Activated naive CD4-positive, alpha-beta T cell treated with anti-CD3 and anti-CD28 coated beads, Interleukin-2, amount 50 U/mL, for 72 hours (primary cell): ENCODE measurements around the gene LGALS9. TPM values are rescaled to one million over a fixed set of nuclear protein-coding genes. Genes with fewer than 3 reads are reported as not detected.

Experiments used
- ATAC-seq, 2 donors: fragments of 150-1000 bp; cut with Tn5 transposase; 2 replicates each; pipeline ENCODE4 v1.10.0; 2021; ENCODE audit warnings: mild to moderate bottlenecking in 2 of 2, moderate library complexity in 2 of 2
- DNase-seq, 2 donors: peaks; one replicate each; pipeline ENCODE4 v3.0.0; 2021 to 2022; ENCODE audit warnings: low spot score in 2 of 2
- H3K27ac Mint-ChIP-seq, 2 donors: one replicate each; pipeline ENCODE4 v1.8.0; 2022; ENCODE audit warnings: mild to moderate bottlenecking in 2 of 2, mixed read lengths in 2 of 2
- H3K36me3 Mint-ChIP-seq, 2 donors: one replicate each; pipeline ENCODE4 v1.8.0; 2022; ENCODE audit warnings: mixed read lengths in 2 of 2
- H3K9me3 Mint-ChIP-seq, 2 donors: one replicate each; pipeline ENCODE4 v1.8.0; 2022; ENCODE audit warnings: mixed read lengths in 2 of 2
- total RNA-seq, 2 donors: library from RNA; stranded (reverse); gene quantifications; one replicate each; pipeline ENCODE4 v1.2.3, GENCODE V29; 2022

LGALS9 gene
- total RNA-seq, 2 donors from 2014 or later = 22.2 to 71.5 TPM

- no peaks in the 10 kb centered on the region for H3K9me3 Mint-ChIP-seq
- DNase-seq (no peak), ATAC-seq (no peak)
- no peak overlapping the region for H3K27ac Mint-ChIP-seq
- H3K36me3 Mint-ChIP-seq = peaks cover 8 to 38% of the 10 kb centered on the region in 2 donors
Observed at GRCh38 chr17:27600471-27600870, 30.5 kb upstream of the LGALS9 start.

GRCh38 chr17:27601069-27601974, 29.7 kb upstream of the LGALS9 start:
- ATAC-seq = peak; percentile 26 to 27
- peak in 1 of 2 donors; percentile 85 for DNase-seq
- peaks cover 8 to 33% of the 10 kb centered on the region in 2 donors for H3K36me3 Mint-ChIP-seq
- no peaks in the 10 kb centered on the region for H3K9me3 Mint-ChIP-seq
- H3K27ac Mint-ChIP-seq = peak overlapping the region in 1 of 2 donors; percentile 91

GRCh38 chr17:27601975-27602302, 29.0 kb upstream of the LGALS9 start:
- no peak for ATAC-seq
- no peak for DNase-seq
- Mint-ChIP-seq H3K36me3 (peaks cover 8 to 27% of the 10 kb centered on the region in 2 donors), H3K9me3 (no peaks in the 10 kb centered on the region), H3K27ac (peak overlapping the region in 1 of 2 donors; percentile 29)

GRCh38 chr17:27602721-27603420, 28.1 kb upstream of the LGALS9 start:
- Mint-ChIP-seq H3K9me3 (no peaks in the 10 kb centered on the region), H3K36me3 (peaks cover 8 to 27% of the 10 kb centered on the region in 2 donors)

GRCh38 chr17:27603421-27603770, 27.6 kb upstream of the LGALS9 start:
- DNase-seq = no peak
- no peaks in the 10 kb centered on the region for H3K9me3 Mint-ChIP-seq
- peaks cover 11 to 31% of the 10 kb centered on the region in 2 donors for H3K36me3 Mint-ChIP-seq
- H3K27ac Mint-ChIP-seq = no peak overlapping the region
- no peak for ATAC-seq

More at GRCh38 chr17:27602721-27603420, 28.1 kb upstream of the LGALS9 start:
- DNase-seq (peak in 1 of 2 donors; percentile 78), ATAC-seq (peak; percentile 34 to 51)
- peak overlapping the region in 1 of 2 donors; percentile 60 for H3K27ac Mint-ChIP-seq

GRCh38 chr17:27603880-27604794, 26.9 kb upstream of the LGALS9 start:
- DNase-seq (no peak), ATAC-seq (no peak)
- H3K9me3 Mint-ChIP-seq = no peaks in the 10 kb centered on the region
- H3K36me3 Mint-ChIP-seq = peaks cover 16 to 38% of the 10 kb centered on the region in 2 donors
- no peak overlapping the region for H3K27ac Mint-ChIP-seq

GRCh38 chr17:27605409-27605808, 25.6 kb upstream of the LGALS9 start:
- DNase-seq = no peak
- peaks cover 20 to 48% of the 10 kb centered on the region in 2 donors for H3K36me3 Mint-ChIP-seq
- peak overlapping the region in 1 of 2 donors; percentile 68 for H3K27ac Mint-ChIP-seq
- no peak for ATAC-seq
- H3K9me3 Mint-ChIP-seq = no peaks in the 10 kb centered on the region

- DNase-seq (no peak), ATAC-seq (no peak)
- peaks cover 18 to 43% of the 10 kb centered on the region in 2 donors for H3K36me3 Mint-ChIP-seq
- no peaks in the 10 kb centered on the region for H3K9me3 Mint-ChIP-seq
- peak overlapping the region in 1 of 2 donors; percentile 65 for H3K27ac Mint-ChIP-seq
Observed at GRCh38 chr17:27607521-27608091, 23.4 kb upstream of the LGALS9 start.

- ATAC-seq = peak; percentile 27 to 63
- Mint-ChIP-seq H3K27ac (peak overlapping the region; percentile 65 to 81), H3K9me3 (no peaks in the 10 kb centered on the region), H3K36me3 (peaks cover 18 to 53% of the 10 kb centered on the region in 2 donors)
- DNase-seq = no peak
Observed at GRCh38 chr17:27608328-27609230, 22.4 kb upstream of the LGALS9 start.

GRCh38 chr17:27609611-27610303, 21.2 kb upstream of the LGALS9 start:
- Mint-ChIP-seq H3K36me3 (peaks cover 18 to 54% of the 10 kb centered on the region in 2 donors), H3K27ac (peak overlapping the region; percentile 65 to 87), H3K9me3 (no peaks in the 10 kb centered on the region)
- no peak for DNase-seq
- ATAC-seq = no peak

- ATAC-seq = no peak
- H3K9me3 Mint-ChIP-seq = no peaks in the 10 kb centered on the region
- H3K36me3 Mint-ChIP-seq = peaks cover 22 to 57% of the 10 kb centered on the region in 2 donors
- H3K27ac Mint-ChIP-seq = peak overlapping the region in 1 of 2 donors; percentile 65
- DNase-seq = no peak
Observed at GRCh38 chr17:27610304-27610677, 20.7 kb upstream of the LGALS9 start.

GRCh38 chr17:27612160-27612770, 18.7 kb upstream of the LGALS9 start:
- ATAC-seq (peak; percentile 47 to 74), DNase-seq (no peak)
- H3K9me3 Mint-ChIP-seq = no peaks in the 10 kb centered on the region
- peaks cover 30 to 77% of the 10 kb centered on the region in 2 donors for H3K36me3 Mint-ChIP-seq
- H3K27ac Mint-ChIP-seq = peak overlapping the region; percentile 41 to 86

- no peak for ATAC-seq
Observed at GRCh38 chr17:27613433-27613832, 17.6 kb upstream of the LGALS9 start.

GRCh38 chr17:27615121-27615520, 15.9 kb upstream of the LGALS9 start:
- ATAC-seq = peak in 1 of 2 donors; percentile 63
- Mint-ChIP-seq H3K27ac (peak overlapping the region; percentile 56), H3K36me3 (peaks cover 17 to 78% of the 10 kb centered on the region in 2 donors), H3K9me3 (no peaks in the 10 kb centered on the region)
- no peak for DNase-seq

More at GRCh38 chr17:27613433-27613832, 17.6 kb upstream of the LGALS9 start:
- DNase-seq = no peak
- Mint-ChIP-seq H3K36me3 (peaks cover 25 to 85% of the 10 kb centered on the region in 2 donors), H3K27ac (no peak overlapping the region), H3K9me3 (no peaks in the 10 kb centered on the region)
